ENCODE results near the gene MATK. TPM values are rescaled to one million over a fixed set of nuclear protein-coding genes. Genes with fewer than 3 reads are reported as not detected.
A peak's percentile ranks its signal among the peaks of the same experiment; 100 is the strongest.

The MATK gene
- total and polyA plus RNA-seq, 2 experiments from 2014 or later = not detected

GRCh38 chr19:3822683-3823349 lies 36.6 kb upstream of the MATK start:
- Histone ChIP-seq H3K9me3 (ENCODE audit: low read depth) (no peaks in the 10 kb centered on the region), H3K9me2 (ENCODE audit: insufficient read depth) (no peaks in the 10 kb centered on the region), H3K79me2 (ENCODE audit: insufficient read depth) (no peaks in the 10 kb centered on the region), H3K9ac (no peak overlapping the region), H4K20me1 (ENCODE audit: insufficient read depth) (no peaks in the 10 kb centered on the region), H3K36me3 (ENCODE audit: low read depth) (no peaks in the 10 kb centered on the region), H3K4me1 (ENCODE audit: insufficient read depth) (0 out of 2 replicates have a peak, but pooled peaks cover 7% of the 10 kb centered on the region), H3K27ac (no peak overlapping the region), H3K4me3 (no peak overlapping the region), H3K4me2 (ENCODE audit: unreplicated experiment) (no peak overlapping the region), H3F3A (ENCODE audit: insufficient read depth) (no peaks in the 10 kb centered on the region), H2AFZ (no peak overlapping the region), H3K27me3 (replicated peaks; ENCODE audit: insufficient read depth) (no peaks in the 10 kb centered on the region)
- TF ChIP-seq EZH2phosphoT487 (IDR thresholded peaks at IDR 0.05; ENCODE audit: insufficient read depth, low read depth) (no peak), EZH2 (IDR thresholded peaks at IDR 0.05; ENCODE audit: insufficient read depth, poor library complexity, severe bottlenecking) (no peak)
- in situ Hi-C loops (cut with MboI) = no loop called here
- DNase-seq = no peak
- 71 to 73% methylated on average over 26 of the region's 26 CpGs for WGBS, 2 experiments (ENCODE audit: low coverage in 1 of 2, low lambda C conversion rate in 2 of 2, missing lambda C conversion rate in 2 of 2)

GRCh38 chr19:3821857-3822364 lies 35.7 kb upstream of the MATK start:
- in situ Hi-C loops (cut with MboI) = no loop called here
- no peak for TF ChIP-seq EZH2 (IDR thresholded peaks at IDR 0.05; ENCODE audit: insufficient read depth, poor library complexity, severe bottlenecking)
- TF ChIP-seq EZH2phosphoT487 (IDR thresholded peaks at IDR 0.05; ENCODE audit: insufficient read depth, low read depth) = no peak
- 23 to 24% methylated on average over 37 to 43 of the region's 43 CpGs for WGBS, 2 experiments (ENCODE audit: low coverage in 1 of 2, low lambda C conversion rate in 2 of 2, missing lambda C conversion rate in 2 of 2)

GRCh38 chr19:3821156-3821555 lies 35.0 kb upstream of the MATK start:
- no peak overlapping the region for H3K4me2 ChIP-seq (ENCODE audit: unreplicated experiment)
- 0 out of 2 replicates have a peak, but pooled peaks cover 7% of the 10 kb centered on the region for H3K4me1 ChIP-seq (ENCODE audit: insufficient read depth)
- in situ Hi-C loops (cut with MboI) = no loop called here
- TF ChIP-seq EZH2phosphoT487 (IDR thresholded peaks at IDR 0.05; ENCODE audit: insufficient read depth, low read depth) = no peak
- H3K27me3 ChIP-seq (replicated peaks; ENCODE audit: insufficient read depth) = no peaks in the 10 kb centered on the region
- H4K20me1 ChIP-seq (ENCODE audit: insufficient read depth) = no peaks in the 10 kb centered on the region
- H3K4me3 ChIP-seq = no peak overlapping the region
- no peaks in the 10 kb centered on the region for H3K79me2 ChIP-seq (ENCODE audit: insufficient read depth)
- no peaks in the 10 kb centered on the region for H3F3A ChIP-seq (ENCODE audit: insufficient read depth)
- no peaks in the 10 kb centered on the region for H3K9me2 ChIP-seq (ENCODE audit: insufficient read depth)
- no peak overlapping the region for H3K27ac ChIP-seq
- H2AFZ ChIP-seq = no peak overlapping the region
- H3K9ac ChIP-seq = no peak overlapping the region
- H3K9me3 ChIP-seq (ENCODE audit: low read depth) = no peaks in the 10 kb centered on the region
- DNase-seq = no peak
- no peaks in the 10 kb centered on the region for H3K36me3 ChIP-seq (ENCODE audit: low read depth)
- whole genome bisulfite sequencing, 2 experiments (ENCODE audit: low coverage in 1 of 2, low lambda C conversion rate in 2 of 2, missing lambda C conversion rate in 2 of 2) = 72 to 78% methylated on average over 21 to 23 of the region's 23 CpGs

More at GRCh38 chr19:3821857-3822364, 35.7 kb upstream of the MATK start:
- Histone ChIP-seq H3K9me2 (ENCODE audit: insufficient read depth) (no peaks in the 10 kb centered on the region), H4K20me1 (ENCODE audit: insufficient read depth) (no peaks in the 10 kb centered on the region), H3K36me3 (ENCODE audit: low read depth) (no peaks in the 10 kb centered on the region), H3K4me3 (no peak overlapping the region), H3K27ac (no peak overlapping the region), H3K9me3 (ENCODE audit: low read depth) (no peaks in the 10 kb centered on the region), H3K4me2 (ENCODE audit: unreplicated experiment) (no peak overlapping the region), H3K9ac (no peak overlapping the region), H3K27me3 (replicated peaks; ENCODE audit: insufficient read depth) (no peaks in the 10 kb centered on the region), H3F3A (ENCODE audit: insufficient read depth) (no peaks in the 10 kb centered on the region), H3K4me1 (ENCODE audit: insufficient read depth) (0 out of 2 replicates have a peak, but pooled peaks cover 7% of the 10 kb centered on the region), H2AFZ (no peak overlapping the region), H3K79me2 (ENCODE audit: insufficient read depth) (no peaks in the 10 kb centered on the region)
- DNase-seq = peak; percentile 53

- Histone ChIP-seq H3K9me2 (ENCODE audit: insufficient read depth) (no peaks in the 10 kb centered on the region), H3F3A (ENCODE audit: insufficient read depth) (no peaks in the 10 kb centered on the region), H3K27ac (no peak overlapping the region), H2AFZ (no peak overlapping the region), H4K20me1 (ENCODE audit: insufficient read depth) (no peaks in the 10 kb centered on the region), H3K79me2 (ENCODE audit: insufficient read depth) (no peaks in the 10 kb centered on the region), H3K4me1 (ENCODE audit: insufficient read depth) (0 out of 2 replicates have a peak, but pooled peaks cover 7% of the 10 kb centered on the region), H3K4me2 (ENCODE audit: unreplicated experiment) (no peak overlapping the region), H3K27me3 (replicated peaks; ENCODE audit: insufficient read depth) (no peaks in the 10 kb centered on the region), H3K4me3 (no peak overlapping the region), H3K9me3 (ENCODE audit: low read depth) (no peaks in the 10 kb centered on the region), H3K36me3 (ENCODE audit: low read depth) (no peaks in the 10 kb centered on the region), H3K9ac (no peak overlapping the region)
- TF ChIP-seq EZH2phosphoT487 (IDR thresholded peaks at IDR 0.05; ENCODE audit: insufficient read depth, low read depth) (no peak), EZH2 (IDR thresholded peaks at IDR 0.05; ENCODE audit: insufficient read depth, poor library complexity, severe bottlenecking) (no peak)
- DNase-seq = no peak
- 85 to 87% methylated on average over 19 of the region's 19 CpGs for WGBS, 2 experiments (ENCODE audit: low coverage in 1 of 2, low lambda C conversion rate in 2 of 2, missing lambda C conversion rate in 2 of 2)
- in situ Hi-C loops (cut with MboI) = no loop called here
These were observed 33.8 kb upstream of the MATK start for GRCh38 chr19:3819989-3820388.

All from GM23248 (cell line).